ENCODE measurements around the gene TTK.
A peak's percentile ranks its signal among the peaks of the same experiment; 100 is the strongest.
"Not testable (repeated sequence)": the region's sequence is repeated elsewhere in the genome, so short reads cannot be mapped to it uniquely, and the experiment has no call there.

TTK gene

DNA sequence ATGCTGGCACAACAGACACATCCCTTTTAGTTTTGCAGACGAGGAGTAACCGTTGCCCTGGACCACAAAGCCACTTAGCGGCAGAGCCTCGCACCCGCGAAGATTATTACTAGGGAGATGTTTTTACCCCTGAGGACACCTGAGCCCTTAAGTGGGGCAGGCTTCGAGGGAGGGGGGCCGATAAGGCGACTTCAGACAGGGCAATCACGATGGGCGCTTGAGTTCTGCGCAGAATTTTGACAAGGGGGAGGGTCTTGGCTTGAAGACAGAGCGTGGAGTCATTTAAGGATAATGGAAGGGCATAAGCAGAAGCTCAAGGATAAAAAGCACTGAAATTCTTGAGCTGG is 650 bp upstream of the TTK start:
- Mint-ChIP-seq H3K27me3 (peaks cover 3% of the 10 kb centered on the region), H3K27ac (peak overlapping the region; percentile 96), H3K9me3 (no peaks in the 10 kb centered on the region), H3K4me1 (peaks cover 46% of the 10 kb centered on the region), H3K4me3 (peak overlapping the region; percentile 90), H3K36me3 (peaks cover 22% of the 10 kb centered on the region)
- no peak for DNase-seq
- CTCF ChIA-PET, result interaction anchor here (1.1 to 1.5 kb wide), 3 partner anchors 9 to 57 kb away, joined by 3 to 6 read pairs (median 4); no protein-coding TSS in a partner anchor

DNA sequence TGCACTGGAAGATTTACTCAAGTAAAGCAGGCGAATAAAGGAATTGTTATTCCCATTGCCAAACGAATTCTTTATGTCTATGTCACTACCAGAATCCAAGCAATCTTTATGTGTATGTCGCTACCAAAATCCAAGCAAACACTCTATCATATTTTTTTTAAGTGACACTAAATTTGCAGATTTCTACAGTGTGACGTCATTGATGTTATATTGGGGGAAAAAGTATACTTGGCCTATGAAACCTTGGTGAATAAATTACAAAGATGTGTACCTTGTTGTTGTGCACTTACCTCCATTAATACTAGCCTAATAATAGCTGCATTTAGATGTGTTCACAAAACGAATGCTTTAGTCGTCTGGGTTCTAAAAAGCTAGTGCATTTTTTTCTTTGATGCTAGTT is 957 bp downstream of the TTK start:
- Mint-ChIP-seq H3K27ac (peak overlapping the region; percentile 96), H3K27me3 (no peaks in the 10 kb centered on the region), H3K9me3 (no peaks in the 10 kb centered on the region), H3K4me1 (peaks cover 46% of the 10 kb centered on the region), H3K36me3 (peaks cover 33% of the 10 kb centered on the region), H3K4me3 (peak overlapping the region; percentile 90)
- CTCF ChIA-PET, result no interaction called here
- DNase-seq, result no peak

DNA sequence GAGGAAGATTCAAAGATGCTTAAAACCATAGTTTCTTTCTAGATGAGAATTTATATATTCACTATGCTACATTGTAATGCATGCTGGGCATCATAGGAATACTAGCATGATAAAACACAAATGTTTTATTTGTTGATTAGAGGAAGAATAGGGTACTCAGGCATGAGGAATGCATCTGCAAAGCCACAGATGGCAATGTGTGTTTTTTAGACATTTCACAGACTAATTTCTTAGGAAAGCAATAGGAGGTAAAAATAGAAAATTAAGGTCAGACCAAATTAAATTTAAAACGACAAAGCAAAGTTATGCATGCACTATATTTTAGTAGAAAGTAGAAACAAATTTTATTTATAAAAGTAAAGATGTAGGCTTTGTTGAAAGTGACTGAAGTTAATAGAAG is 2.1 kb downstream of the TTK start:
- no peaks in the 10 kb centered on the region for H3K27me3 Mint-ChIP-seq
- DNase-seq, result no peak
- peaks cover 39% of the 10 kb centered on the region for H3K36me3 Mint-ChIP-seq
- no peak overlapping the region for H3K27ac Mint-ChIP-seq
- peaks cover 46% of the 10 kb centered on the region for H3K4me1 Mint-ChIP-seq
- no peaks in the 10 kb centered on the region for H3K9me3 Mint-ChIP-seq
- CTCF ChIA-PET, result no interaction called here
- H3K4me3 Mint-ChIP-seq, result no peak overlapping the region

- H3K4me3 Mint-ChIP-seq, result no peak overlapping the region
- H3K9me3 Mint-ChIP-seq, result no peaks in the 10 kb centered on the region
- CTCF ChIA-PET, result interaction anchor here (1.0 kb wide), 1 partner anchor 60 kb away, joined by 6 read pairs; no protein-coding TSS in a partner anchor
These were observed 5.1 kb downstream of the TTK start for GRCh38 chr6:80009531-80009930.

GRCh38 chr6:80010288-80010687 is 5.8 kb downstream of the TTK start:
- H3K27me3 Mint-ChIP-seq, result no peaks in the 10 kb centered on the region
- CTCF ChIA-PET, result interaction anchor here (1.0 kb wide), 1 partner anchor 61 kb away, joined by 6 read pairs; no protein-coding TSS in a partner anchor
- H3K9me3 Mint-ChIP-seq, result no peaks in the 10 kb centered on the region
- no peak overlapping the region for H3K4me3 Mint-ChIP-seq
- peaks cover 67% of the 10 kb centered on the region for H3K36me3 Mint-ChIP-seq
- peaks cover 23% of the 10 kb centered on the region for H3K4me1 Mint-ChIP-seq
- DNase-seq, result no peak
- no peak overlapping the region for H3K27ac Mint-ChIP-seq

More at GRCh38 chr6:80009531-80009930, 5.1 kb downstream of the TTK start:
- Mint-ChIP-seq H3K4me1 (peaks cover 31% of the 10 kb centered on the region), H3K27me3 (no peaks in the 10 kb centered on the region), H3K36me3 (peaks cover 63% of the 10 kb centered on the region), H3K27ac (no peak overlapping the region)
- no peak for DNase-seq

DNA sequence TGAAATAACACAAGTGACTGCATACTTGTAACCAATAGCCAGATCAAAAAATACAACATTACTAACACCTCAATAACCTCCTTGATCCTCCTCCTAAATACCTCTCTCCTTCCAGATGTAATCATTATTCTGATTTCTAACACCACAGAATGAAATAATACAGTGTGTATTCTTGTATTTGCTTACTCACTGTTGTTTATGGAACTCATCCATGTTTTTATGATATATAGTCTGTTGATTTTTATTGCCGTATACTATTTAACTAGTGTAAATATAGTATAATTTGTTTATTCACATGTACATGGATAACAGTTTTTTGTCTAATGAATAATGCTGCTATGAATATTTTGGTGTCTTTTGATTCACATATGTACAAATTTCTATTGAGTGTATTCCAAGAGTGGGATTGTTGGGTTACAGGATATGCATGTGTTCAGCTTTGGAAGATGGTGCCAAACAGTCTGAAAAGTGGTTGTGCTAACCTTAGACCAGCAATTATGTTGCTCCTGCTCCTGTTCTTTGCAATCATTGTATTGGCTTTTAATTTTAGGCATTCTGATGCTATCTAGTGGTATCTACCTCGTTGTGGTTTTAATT is 11.5 kb downstream of the TTK start:
- peaks cover 53% of the 10 kb centered on the region for H3K36me3 Mint-ChIP-seq
- CTCF ChIA-PET, result no interaction called here
- no peaks in the 10 kb centered on the region for H3K4me1 Mint-ChIP-seq
- no peak overlapping the region for H3K4me3 Mint-ChIP-seq
- no peaks in the 10 kb centered on the region for H3K27me3 Mint-ChIP-seq
- no peak for DNase-seq
- no peaks in the 10 kb centered on the region for H3K9me3 Mint-ChIP-seq
- H3K27ac Mint-ChIP-seq, result no peak overlapping the region

- H3K4me1 Mint-ChIP-seq, result no peaks in the 10 kb centered on the region
- H3K4me3 Mint-ChIP-seq, result no peak overlapping the region
- H3K9me3 Mint-ChIP-seq, result no peaks in the 10 kb centered on the region
- H3K27ac Mint-ChIP-seq, result no peak overlapping the region
- H3K27me3 Mint-ChIP-seq, result no peaks in the 10 kb centered on the region
- peaks cover 48% of the 10 kb centered on the region for H3K36me3 Mint-ChIP-seq
- CTCF ChIA-PET, result interaction anchor here (1.7 kb wide), 1 partner anchor 74 kb away, joined by 4 read pairs; no protein-coding TSS in a partner anchor
- no peak for DNase-seq
These were observed 16.1 kb downstream of the TTK start for GRCh38 chr6:80020381-80021120.

DNA sequence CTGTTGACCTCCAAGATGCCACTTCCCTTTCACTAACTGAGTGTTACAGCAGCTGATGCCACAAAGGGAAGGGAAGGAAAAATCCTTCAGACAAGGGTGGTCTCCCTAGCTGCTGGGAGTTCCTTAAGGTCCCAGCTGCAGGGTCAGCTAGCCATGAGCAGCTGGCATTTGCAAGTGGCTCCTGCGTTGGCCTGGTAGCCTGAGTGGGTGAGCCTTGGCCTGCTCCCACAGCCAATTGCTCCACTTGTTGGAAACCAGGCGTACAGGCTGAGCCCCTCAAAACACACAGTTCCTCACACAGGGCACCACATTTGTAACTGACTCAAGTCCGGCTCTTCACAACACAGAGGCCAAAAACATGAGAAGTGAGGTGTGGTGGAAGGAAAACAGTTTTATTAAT is 16.7 kb downstream of the TTK start:
- peaks cover 48% of the 10 kb centered on the region for H3K36me3 Mint-ChIP-seq
- H3K9me3 Mint-ChIP-seq, result no peaks in the 10 kb centered on the region
- CTCF ChIA-PET, result no interaction called here
- H3K4me1 Mint-ChIP-seq, result no peaks in the 10 kb centered on the region
- no peak overlapping the region for H3K27ac Mint-ChIP-seq
- DNase-seq, result no peak
- H3K4me3 Mint-ChIP-seq, result no peak overlapping the region
- no peaks in the 10 kb centered on the region for H3K27me3 Mint-ChIP-seq

- H3K9me3 Mint-ChIP-seq, result no peaks in the 10 kb centered on the region
- CTCF ChIA-PET, result no interaction called here
- no peak for DNase-seq
- H3K36me3 Mint-ChIP-seq, result peaks cover 48% of the 10 kb centered on the region
- no peak overlapping the region for H3K27ac Mint-ChIP-seq
- no peaks in the 10 kb centered on the region for H3K4me1 Mint-ChIP-seq
- H3K27me3 Mint-ChIP-seq, result no peaks in the 10 kb centered on the region
- no peak overlapping the region for H3K4me3 Mint-ChIP-seq
These were observed 17.1 kb downstream of the TTK start for GRCh38 chr6:80021591-80021990.

GRCh38 chr6:80022803-80023202 is 18.4 kb downstream of the TTK start:
- no peak for DNase-seq
- H3K36me3 Mint-ChIP-seq, result peaks cover 45% of the 10 kb centered on the region
- no peak overlapping the region for H3K4me3 Mint-ChIP-seq
- no peaks in the 10 kb centered on the region for H3K9me3 Mint-ChIP-seq
- no peak overlapping the region for H3K27ac Mint-ChIP-seq
- H3K27me3 Mint-ChIP-seq, result no peaks in the 10 kb centered on the region
- CTCF ChIA-PET, result no interaction called here
- no peaks in the 10 kb centered on the region for H3K4me1 Mint-ChIP-seq

DNA sequence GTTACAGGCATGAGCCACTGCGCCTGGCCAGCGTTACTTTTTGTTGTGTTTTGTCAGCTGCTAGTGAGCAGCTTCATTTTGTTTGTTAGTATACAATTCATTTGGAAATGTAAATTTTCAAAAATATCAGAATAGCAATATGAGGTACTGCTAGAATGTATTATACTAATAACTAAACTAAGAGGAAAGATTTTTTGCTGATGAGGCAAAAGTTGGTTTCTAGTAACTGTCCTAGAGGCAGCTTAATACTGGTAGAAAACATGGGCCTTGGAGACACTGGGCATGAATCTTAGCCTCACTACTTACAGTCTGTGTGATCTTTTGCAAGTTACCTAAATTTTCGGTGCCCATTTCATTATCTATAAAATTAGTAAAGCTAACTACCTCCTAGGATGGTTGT is 24.1 kb downstream of the TTK start:
- Mint-ChIP-seq H3K27ac (no peak overlapping the region), H3K4me3 (no peak overlapping the region), H3K4me1 (no peaks in the 10 kb centered on the region), H3K36me3 (peaks cover 52% of the 10 kb centered on the region), H3K27me3 (no peaks in the 10 kb centered on the region), H3K9me3 (no peaks in the 10 kb centered on the region)
- DNase-seq, result no peak
- CTCF ChIA-PET, result interaction anchor here (0.6 kb wide), 1 partner anchor 63 kb away, joined by 3 read pairs; no protein-coding TSS in a partner anchor

GRCh38 chr6:80029470-80029869 is 25.0 kb downstream of the TTK start:
- Mint-ChIP-seq H3K4me3 (no peak overlapping the region), H3K9me3 (no peaks in the 10 kb centered on the region), H3K27me3 (no peaks in the 10 kb centered on the region), H3K4me1 (no peaks in the 10 kb centered on the region), H3K36me3 (peaks cover 48% of the 10 kb centered on the region), H3K27ac (no peak overlapping the region)
- DNase-seq, result no peak
- CTCF ChIA-PET, result no interaction called here

DNA sequence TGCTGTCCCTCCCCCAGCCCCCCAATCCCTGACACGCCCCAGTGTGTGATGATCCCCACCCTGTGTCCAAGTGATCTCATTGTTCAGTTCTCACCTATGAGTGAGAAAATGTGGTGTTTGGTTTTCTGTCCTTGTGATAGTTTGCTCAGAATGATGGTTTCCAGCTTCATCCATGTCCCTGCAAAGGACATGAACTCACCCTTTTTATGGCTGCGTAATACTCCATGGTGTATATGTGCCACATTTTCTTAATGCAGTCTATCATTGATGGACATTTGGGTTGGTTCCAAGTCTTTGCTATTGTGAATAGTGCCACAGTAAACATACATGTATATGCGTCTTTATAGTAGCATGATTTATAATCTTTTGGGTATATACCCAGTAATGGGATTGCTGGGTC is 43.8 kb downstream of the TTK start:
- H3K4me1 Mint-ChIP-seq, H3K27me3 Mint-ChIP-seq, H3K4me3 Mint-ChIP-seq, CTCF ChIA-PET, H3K27ac Mint-ChIP-seq, H3K9me3 Mint-ChIP-seq, DNase-seq: not testable (repeated sequence)
- peaks cover 52% of the 10 kb centered on the region for H3K36me3 Mint-ChIP-seq

DNA sequence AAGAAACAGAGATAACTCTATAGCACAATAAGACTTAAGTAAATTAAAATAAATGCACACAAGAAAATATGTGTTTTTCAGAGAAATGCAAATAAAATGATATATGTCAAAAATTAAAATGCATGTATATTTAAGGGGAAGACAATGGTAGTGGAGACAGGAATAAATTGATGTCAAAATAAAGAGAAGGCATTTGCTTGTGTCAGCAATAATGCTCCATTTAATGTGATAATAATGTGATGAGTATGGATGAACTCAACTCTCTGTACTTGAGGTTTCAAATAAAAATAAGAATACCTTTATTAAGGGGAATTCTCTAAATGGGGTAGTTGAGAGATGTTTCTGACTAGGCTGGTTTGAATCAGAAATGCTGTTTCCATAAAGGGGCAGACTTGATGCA is 56.3 kb downstream of the TTK start:
- H3K27me3 Mint-ChIP-seq, result no peaks in the 10 kb centered on the region
- H3K9me3 Mint-ChIP-seq, result no peaks in the 10 kb centered on the region
- DNase-seq, result no peak
- H3K27ac Mint-ChIP-seq, result no peak overlapping the region
- no peaks in the 10 kb centered on the region for H3K4me1 Mint-ChIP-seq
- no peaks in the 10 kb centered on the region for H3K36me3 Mint-ChIP-seq
- no peak overlapping the region for H3K4me3 Mint-ChIP-seq
- CTCF ChIA-PET, result no interaction called here

- H3K27me3 Mint-ChIP-seq, H3K27ac Mint-ChIP-seq, H3K4me1 Mint-ChIP-seq, H3K9me3 Mint-ChIP-seq, DNase-seq, H3K4me3 Mint-ChIP-seq, CTCF ChIA-PET, H3K36me3 Mint-ChIP-seq: not testable (repeated sequence)
These were observed 63.7 kb downstream of the TTK start for GRCh38 chr6:80068146-80068545.

All from activated naive CD4-positive, alpha-beta T cell treated with anti-CD3 and anti-CD28 coated beads, Interleukin-2, amount 10 ng/mL, durations not matched to agents 7 days and 5 days (primary cell).